ENCODE results near the gene SH2D3A. TPM values are rescaled to one million over a fixed set of nuclear protein-coding genes. Genes with fewer than 3 reads are reported as not detected.

SH2D3A gene
- total and polyA plus RNA-seq, 8 donors = 10.1 to 33.0 (median 14.2) TPM

GRCh38 chr19:6713773-6714692 lies 53.2 kb downstream of the SH2D3A start:
- Histone ChIP-seq H3K27ac (no peak overlapping the region), H3K4me1 (no peaks in the 10 kb centered on the region), H3K4me3 (no peak overlapping the region), H3K36me3 (peaks cover 0 to 3% (median 0%) of the 10 kb centered on the region in 3 donors), H3K9me3 (no peaks in the 10 kb centered on the region), H3K27me3 (no peaks in the 10 kb centered on the region)
- intact Hi-C loops (cut with DNase I) = no loop called here
- WGBS, 2 donors = 68 to 73% methylated on average over 24 of the region's 24 CpGs
- FAIRE-seq (no peak), ATAC-seq (peak in 1 of 4 donors; percentile 7), DNase-seq (peak in 2 of 6 donors; percentile 22 to 40)
- TF ChIP-seq CTCF (IDR thresholded peaks at IDR 0.05) = no peak

- Histone ChIP-seq H3K4me1 (no peaks in the 10 kb centered on the region), H3K9me3 (no peaks in the 10 kb centered on the region), H3K36me3 (peaks cover 0 to 3% (median 0%) of the 10 kb centered on the region in 3 donors), H3K27me3 (no peaks in the 10 kb centered on the region), H3K27ac (no peak overlapping the region), H3K4me3 (no peak overlapping the region)
- FAIRE-seq = no peak
- no peak for TF ChIP-seq CTCF (IDR thresholded peaks at IDR 0.05)
- no peak for DNase-seq
- WGBS, 2 donors = 86 to 88% methylated on average over 20 of the region's 20 CpGs
- intact Hi-C loops (cut with DNase I) = no loop called here
- ATAC-seq = no peak
Measured at GRCh38 chr19:6712692-6713670, 54.3 kb downstream of the SH2D3A start.

DNA sequence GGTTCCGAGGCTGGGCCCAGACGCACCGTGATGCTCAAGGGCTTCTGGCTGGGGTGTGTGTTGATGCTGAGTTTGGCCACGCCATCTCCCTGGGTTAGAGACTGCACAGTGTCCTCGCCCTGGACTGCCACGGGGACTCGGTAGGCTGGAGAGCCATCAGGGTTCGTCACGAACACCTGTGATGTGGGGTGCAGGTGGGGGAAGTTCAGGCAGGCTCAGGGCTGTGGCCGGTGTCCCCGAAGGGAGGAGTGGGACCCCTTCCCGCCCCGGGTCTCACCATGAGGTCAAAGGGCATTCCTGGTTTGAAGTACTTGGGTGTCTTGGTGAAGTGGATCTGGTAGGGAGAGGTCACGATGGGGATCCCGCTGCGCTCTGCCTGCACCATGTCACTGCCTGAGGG lies 55.0 kb downstream of the SH2D3A start:
- no peak for ATAC-seq
- no peak for DNase-seq
- intact Hi-C loops (cut with DNase I) = no loop called here
- Histone ChIP-seq H3K4me1 (no peaks in the 10 kb centered on the region), H3K36me3 (peaks cover 0 to 3% (median 0%) of the 10 kb centered on the region in 3 donors), H3K27me3 (no peaks in the 10 kb centered on the region), H3K4me3 (no peak overlapping the region), H3K9me3 (no peaks in the 10 kb centered on the region), H3K27ac (no peak overlapping the region)
- TF ChIP-seq CTCF (IDR thresholded peaks at IDR 0.05) = no peak
- WGBS, 2 donors = 84 to 91% methylated on average over 16 of the region's 16 CpGs
- no peak for FAIRE-seq

DNA sequence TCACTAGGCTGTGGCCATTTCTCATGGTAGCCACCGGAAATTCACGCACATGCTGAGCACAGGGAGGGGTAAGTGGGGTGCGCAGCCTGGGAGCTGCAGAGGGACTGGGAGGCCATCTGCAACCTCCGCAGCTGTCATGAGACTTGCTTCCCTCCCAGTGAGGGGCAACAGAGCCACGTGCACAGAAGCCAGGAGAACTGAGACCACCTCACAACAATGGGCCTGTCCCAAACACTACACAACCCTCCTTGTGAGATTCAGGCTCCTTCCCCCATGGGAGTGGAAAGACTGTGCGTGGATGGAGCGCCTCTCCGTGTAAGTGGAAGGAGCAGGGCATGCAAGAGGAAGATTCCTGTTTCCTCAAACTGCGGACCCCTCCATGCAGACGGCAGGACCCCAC lies 55.6 kb downstream of the SH2D3A start:
- Histone ChIP-seq H3K4me3 (no peak overlapping the region), H3K36me3 (peaks cover 0 to 3% (median 0%) of the 10 kb centered on the region in 3 donors), H3K27ac (no peak overlapping the region), H3K4me1 (no peaks in the 10 kb centered on the region), H3K9me3 (no peaks in the 10 kb centered on the region), H3K27me3 (no peaks in the 10 kb centered on the region)
- FAIRE-seq (no peak), DNase-seq (no peak), ATAC-seq (no peak)
- TF ChIP-seq CTCF (IDR thresholded peaks at IDR 0.05) = no peak
- intact Hi-C loops (cut with DNase I) = no loop called here
- WGBS, 2 donors = 81 to 88% methylated on average over 10 of the region's 10 CpGs

Measured in pancreas (tissue), 10 donors.